ENCODE results near the gene RBM12.

GRCh38 chr20:35603695-35604448 lies 60.8 kb downstream of the RBM12 start:
- no peak for TF ChIP-seq CTCF (conservative IDR thresholded peaks at IDR 0.05)
- no peak for TF ChIP-seq ZFX (IDR thresholded peaks at IDR 0.05)

All from C4-2B (cell line).